HG02571 (cell line): ENCODE data around the gene IL13RA2.

Experiments used
- ATAC-seq: cut with Tn5 transposase; IDR thresholded peaks from one replicate; pipeline ENCODE4 v1.9.1; 2021; ENCODE audit warnings: mild to moderate bottlenecking, moderate library complexity; ENCODE audit not compliant: unreplicated experiment

IL13RA2 gene

DNA sequence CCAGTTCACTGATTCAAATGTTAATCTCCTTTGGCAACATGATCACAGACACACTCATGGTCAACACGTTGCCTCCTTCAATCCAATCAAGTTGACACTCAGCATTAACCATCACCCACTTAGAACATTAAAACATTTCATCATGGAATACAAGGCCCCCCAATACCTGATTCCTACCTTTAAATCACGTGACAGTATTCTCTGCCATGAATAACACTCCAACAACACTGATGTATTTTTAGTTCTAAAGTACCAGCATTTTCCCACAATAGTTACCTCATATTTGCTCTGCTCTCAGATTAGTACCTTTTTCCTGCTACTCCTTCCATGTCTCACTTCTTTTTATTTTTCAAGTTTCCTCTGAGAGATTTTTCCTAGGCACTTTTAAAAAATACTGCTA lies 19.6 kb downstream of the IL13RA2 start:
- ATAC-seq = no peak

DNA sequence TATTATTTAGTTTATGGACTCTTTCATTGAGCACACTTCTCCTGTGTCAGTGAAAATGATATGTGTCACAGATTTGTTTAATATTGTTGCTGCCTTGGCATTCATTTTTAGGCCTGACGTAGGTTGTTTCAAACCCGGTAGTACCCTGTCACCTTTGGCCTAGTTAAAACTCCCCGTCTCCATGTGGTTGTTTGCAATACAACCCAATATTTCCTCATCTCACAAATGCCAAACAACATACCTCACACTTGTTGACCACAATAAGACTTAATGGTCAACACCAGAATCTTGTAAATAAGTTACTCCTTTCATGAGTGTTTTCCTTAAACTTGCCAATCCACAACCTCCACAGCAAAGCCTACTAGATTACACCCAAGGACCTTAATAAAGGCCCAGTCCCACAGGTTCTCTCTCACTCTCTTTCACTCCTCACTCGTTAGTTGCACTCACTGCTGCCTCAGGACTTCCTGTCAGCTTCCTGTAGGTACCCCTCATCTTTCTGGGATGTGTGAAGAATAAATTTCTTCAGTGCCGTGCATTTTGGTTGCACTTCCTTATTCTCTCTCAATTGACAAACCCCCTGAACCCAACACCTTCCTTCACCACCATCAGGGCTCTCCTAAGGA lies 31.3 kb downstream of the IL13RA2 start:
- ATAC-seq = no peak

DNA sequence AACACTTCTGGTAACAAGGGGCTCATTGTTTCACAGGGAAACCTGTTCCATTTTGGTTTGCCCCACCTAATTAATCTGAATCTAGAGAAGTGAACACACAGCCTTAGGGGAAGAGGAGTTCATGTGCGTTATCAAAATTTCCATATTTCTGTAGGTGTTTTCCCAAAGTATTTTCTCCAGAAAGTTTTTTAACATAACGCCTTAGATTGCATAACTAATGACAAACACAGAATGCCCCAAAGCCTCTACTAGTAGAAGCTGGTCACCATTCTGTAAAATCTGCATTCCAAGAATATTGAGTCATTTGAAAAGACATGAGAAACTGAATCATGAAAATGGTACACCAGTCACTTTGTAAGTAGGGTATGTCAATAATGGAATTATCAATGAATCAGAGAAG lies 41.1 kb downstream of the IL13RA2 start:
- no peak for ATAC-seq

DNA sequence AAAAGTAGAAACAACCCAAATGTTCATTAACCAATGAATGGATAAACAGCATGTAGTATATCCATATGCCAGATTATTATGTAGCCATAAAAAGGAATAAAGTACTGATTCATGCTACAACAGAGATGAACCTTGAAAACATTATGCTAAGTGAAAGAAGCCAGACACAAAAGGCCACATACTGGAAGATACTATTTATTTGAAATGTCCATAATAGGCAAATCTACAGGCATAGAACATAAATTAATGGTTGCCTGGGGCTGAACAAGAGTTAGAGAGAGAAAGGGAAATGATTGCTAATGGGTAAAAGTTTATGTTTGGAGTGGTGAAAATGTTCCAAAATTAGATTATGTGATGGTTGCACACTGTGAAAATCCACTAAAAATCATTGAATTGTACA lies 44.4 kb downstream of the IL13RA2 start:
- no peak for ATAC-seq

DNA sequence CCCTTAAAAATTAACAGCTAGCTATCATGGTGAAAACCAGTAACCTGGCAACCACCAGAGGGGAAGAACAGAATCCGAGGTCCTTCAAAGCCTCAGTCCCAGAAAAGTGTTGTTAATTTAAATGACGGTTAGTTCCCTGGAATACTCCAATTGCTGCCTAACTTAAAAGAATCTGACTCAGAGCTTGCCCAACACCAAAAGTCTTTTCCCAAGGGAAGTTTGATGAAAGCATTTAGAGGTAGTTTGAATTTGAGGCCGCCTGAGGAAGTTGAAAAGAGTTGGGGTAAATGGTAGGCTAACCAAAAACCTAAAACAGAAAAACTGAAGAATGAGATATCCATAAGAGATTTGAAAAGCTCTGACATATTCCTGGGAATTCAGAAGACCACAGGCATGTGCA lies 46.6 kb downstream of the IL13RA2 start:
- no peak for ATAC-seq

DNA sequence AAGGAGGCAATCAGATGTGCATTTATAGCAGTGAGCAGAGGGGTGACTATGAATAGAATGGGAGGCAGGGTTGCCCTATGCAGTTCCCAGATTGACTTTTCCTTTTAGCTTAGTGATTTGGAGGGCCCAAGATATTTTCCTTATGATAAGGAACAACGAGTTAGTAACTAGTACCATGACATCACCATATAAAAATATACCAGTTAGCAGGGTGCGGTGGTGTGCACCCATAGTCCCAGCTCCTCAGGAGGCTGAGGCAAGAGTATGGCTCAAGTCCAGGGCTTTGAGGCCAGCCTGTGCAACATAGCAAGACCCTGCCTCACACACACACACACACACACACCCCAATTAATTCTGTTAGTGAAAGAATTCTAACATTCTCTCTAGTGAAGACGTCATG lies 53.0 kb downstream of the IL13RA2 start:
- ATAC-seq = no peak

DNA sequence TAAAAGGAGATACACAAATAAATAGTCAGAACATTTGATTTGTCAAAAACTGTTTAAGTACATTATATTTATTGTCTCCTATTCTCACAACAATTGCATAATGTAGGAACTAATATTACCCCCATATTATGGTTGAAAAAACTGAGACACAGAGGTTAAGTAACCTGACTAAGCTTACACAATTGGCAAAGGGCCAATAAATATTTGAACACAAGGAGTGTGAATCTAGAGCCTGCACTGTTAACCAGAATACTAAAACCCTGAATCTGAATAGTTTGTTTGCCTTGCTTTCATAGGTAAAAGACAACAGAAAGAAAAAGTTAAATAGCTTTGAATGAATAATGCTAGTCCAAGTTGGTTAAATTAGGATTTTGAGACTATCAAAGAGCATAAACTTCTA lies 55.2 kb downstream of the IL13RA2 start:
- ATAC-seq = no peak

DNA sequence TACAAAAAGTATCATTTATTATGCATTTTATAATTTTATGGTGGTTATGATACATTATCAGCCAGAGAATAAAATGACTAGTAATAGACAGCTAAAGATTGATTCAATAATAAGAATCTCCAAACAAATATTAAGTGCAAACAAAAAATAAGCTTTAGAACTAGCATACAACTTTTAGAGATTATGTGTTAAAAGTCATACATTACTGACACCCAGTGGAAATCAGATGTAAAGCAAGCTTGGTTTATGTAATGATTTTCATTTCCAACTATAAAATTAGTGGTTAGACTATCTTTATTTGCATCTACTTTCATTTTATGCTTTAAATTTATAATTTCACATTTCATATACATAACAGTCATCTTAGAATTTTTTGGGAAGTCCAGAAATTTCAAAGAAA lies 57.7 kb downstream of the IL13RA2 start:
- no peak for ATAC-seq
